ENCODE results near the gene ATP2B3. TPM values are rescaled to one million over a fixed set of nuclear protein-coding genes. Genes with fewer than 3 reads are reported as not detected.

The ATP2B3 gene
- polyA plus RNA-seq, 1 donor (not counting 4 experiments of a cell fraction or from before 2014, with no cell fraction given): not detected

DNA sequence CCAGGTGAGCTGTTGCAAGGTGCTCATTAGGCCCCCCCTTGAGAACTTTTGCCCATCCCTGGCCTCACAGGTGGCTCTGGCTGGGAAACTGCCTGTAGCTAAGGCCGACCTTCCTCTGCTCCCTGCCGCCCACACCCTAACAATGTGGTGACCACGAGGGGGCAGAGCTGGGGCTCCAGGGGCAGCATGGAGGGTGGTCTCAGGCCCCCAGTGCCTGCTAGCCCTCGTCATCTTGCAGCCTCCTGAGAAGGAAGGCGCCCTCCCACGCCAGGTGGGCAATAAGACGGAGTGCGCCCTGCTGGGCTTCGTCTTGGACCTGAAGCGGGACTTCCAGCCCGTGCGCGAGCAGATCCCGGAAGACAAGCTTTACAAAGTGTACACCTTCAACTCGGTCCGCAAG, 32.4 kb downstream of the ATP2B3 start:
- no peak overlapping the region for H3K9ac ChIP-seq (ENCODE audit: control insufficient read depth, extremely low read depth, insufficient read depth, low read length)
- H2AFZ ChIP-seq (ENCODE audit: control insufficient read depth, low read length): no peak overlapping the region
- no peak overlapping the region for H3K4me2 ChIP-seq (ENCODE audit: control insufficient read depth, extremely low read depth, insufficient read depth, low read depth, low read length)
- H3K4me1 ChIP-seq (ENCODE audit: control insufficient read depth, extremely low read depth, insufficient read depth, low read length): no peaks in the 10 kb centered on the region
- no peaks in the 10 kb centered on the region for H3K27me3 ChIP-seq (ENCODE audit: control insufficient read depth, extremely low read depth, insufficient read depth, low read length)
- FAIRE-seq: no peak
- H3K4me3 ChIP-seq (ENCODE audit: control insufficient read depth in 2 of 3, extremely low read depth in 1 of 3, insufficient read depth in 2 of 3, low read depth in 1 of 3, low read length in 3 of 3): no peak overlapping the region
- no peak for TF ChIP-seq EZH2 (IDR thresholded peaks at IDR 0.05; ENCODE audit: low read length)
- TF ChIP-seq, protein P1, sequence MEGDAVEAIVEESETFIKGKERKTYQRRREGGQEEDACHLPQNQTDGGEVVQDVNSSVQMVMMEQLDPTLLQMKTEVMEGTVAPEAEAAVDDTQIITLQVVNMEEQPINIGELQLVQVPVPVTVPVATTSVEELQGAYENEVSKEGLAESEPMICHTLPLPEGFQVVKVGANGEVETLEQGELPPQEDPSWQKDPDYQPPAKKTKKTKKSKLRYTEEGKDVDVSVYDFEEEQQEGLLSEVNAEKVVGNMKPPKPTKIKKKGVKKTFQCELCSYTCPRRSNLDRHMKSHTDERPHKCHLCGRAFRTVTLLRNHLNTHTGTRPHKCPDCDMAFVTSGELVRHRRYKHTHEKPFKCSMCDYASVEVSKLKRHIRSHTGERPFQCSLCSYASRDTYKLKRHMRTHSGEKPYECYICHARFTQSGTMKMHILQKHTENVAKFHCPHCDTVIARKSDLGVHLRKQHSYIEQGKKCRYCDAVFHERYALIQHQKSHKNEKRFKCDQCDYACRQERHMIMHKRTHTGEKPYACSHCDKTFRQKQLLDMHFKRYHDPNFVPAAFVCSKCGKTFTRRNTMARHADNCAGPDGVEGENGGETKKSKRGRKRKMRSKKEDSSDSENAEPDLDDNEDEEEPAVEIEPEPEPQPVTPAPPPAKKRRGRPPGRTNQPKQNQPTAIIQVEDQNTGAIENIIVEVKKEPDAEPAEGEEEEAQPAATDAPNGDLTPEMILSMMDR (optimal IDR thresholded peaks at IDR 0.05 in 1 of 3, IDR thresholded peaks at IDR 0.05 in 1 of 3, conservative IDR thresholded peaks at IDR 0.05 in 1 of 3; ENCODE audit: extremely low read depth in 1 of 3, insufficient read depth in 2 of 3, low read length in 3 of 3): no peak
- no peaks in the 10 kb centered on the region for H3K9me1 ChIP-seq (ENCODE audit: control insufficient read depth, extremely low read depth, insufficient read depth, low read length)
- dilution Hi-C loops (cut with MboI; ENCODE audit: extremely low pct_ligation_motif_present, low sequenced_read_pairs): no loop called here
- no peak overlapping the region for H3K27ac ChIP-seq (ENCODE audit: control insufficient read depth, insufficient read depth, low read length)
- no peaks in the 10 kb centered on the region for H3K79me2 ChIP-seq (ENCODE audit: control insufficient read depth, insufficient read depth, low read length)
- no peak for DNase-seq (ENCODE audit: low read depth, low spot score)
- H3K36me3 ChIP-seq (ENCODE audit: control insufficient read depth in 2 of 2, extremely low read depth in 1 of 2, insufficient read depth in 2 of 2, low read length in 2 of 2): no peaks in the 10 kb centered on the region
- H4K20me1 ChIP-seq (ENCODE audit: control insufficient read depth, extremely low read depth, insufficient read depth, low read length): no peaks in the 10 kb centered on the region
- H3K9me3 ChIP-seq (ENCODE audit: control insufficient read depth, low read depth, low read length): no peaks in the 10 kb centered on the region

- dilution Hi-C loops (cut with MboI; ENCODE audit: extremely low pct_ligation_motif_present, low sequenced_read_pairs): no loop called here
- no peak overlapping the region for H3K4me2 ChIP-seq (ENCODE audit: control insufficient read depth, extremely low read depth, insufficient read depth, low read depth, low read length)
- H2AFZ ChIP-seq (ENCODE audit: control insufficient read depth, low read length): no peak overlapping the region
- no peaks in the 10 kb centered on the region for H3K9me1 ChIP-seq (ENCODE audit: control insufficient read depth, extremely low read depth, insufficient read depth, low read length)
- no peaks in the 10 kb centered on the region for H3K79me2 ChIP-seq (ENCODE audit: control insufficient read depth, insufficient read depth, low read length)
- H3K9ac ChIP-seq (ENCODE audit: control insufficient read depth, extremely low read depth, insufficient read depth, low read length): no peak overlapping the region
- H3K9me3 ChIP-seq (ENCODE audit: control insufficient read depth, low read depth, low read length): no peaks in the 10 kb centered on the region
- peaks cover 4% of the 10 kb centered on the region for H3K27me3 ChIP-seq (ENCODE audit: control insufficient read depth, extremely low read depth, insufficient read depth, low read length)
- FAIRE-seq (no peak), DNase-seq (ENCODE audit: low read depth, low spot score) (no peak)
- no peaks in the 10 kb centered on the region for H3K36me3 ChIP-seq (ENCODE audit: control insufficient read depth in 2 of 2, extremely low read depth in 1 of 2, insufficient read depth in 2 of 2, low read length in 2 of 2)
- H3K27ac ChIP-seq (ENCODE audit: control insufficient read depth, insufficient read depth, low read length): no peak overlapping the region
- no peak for TF ChIP-seq EZH2 (IDR thresholded peaks at IDR 0.05; ENCODE audit: low read length)
- TF ChIP-seq, protein P1 (optimal IDR thresholded peaks at IDR 0.05 in 1 of 3, IDR thresholded peaks at IDR 0.05 in 1 of 3, conservative IDR thresholded peaks at IDR 0.05 in 1 of 3; ENCODE audit: extremely low read depth in 1 of 3, insufficient read depth in 2 of 3, low read length in 3 of 3): no peak
- no peak overlapping the region for H3K4me3 ChIP-seq (ENCODE audit: control insufficient read depth in 2 of 3, extremely low read depth in 1 of 3, insufficient read depth in 2 of 3, low read depth in 1 of 3, low read length in 3 of 3)
- H3K4me1 ChIP-seq (ENCODE audit: control insufficient read depth, extremely low read depth, insufficient read depth, low read length): no peaks in the 10 kb centered on the region
- H4K20me1 ChIP-seq (ENCODE audit: control insufficient read depth, extremely low read depth, insufficient read depth, low read length): no peaks in the 10 kb centered on the region
These were observed 33.7 kb downstream of the ATP2B3 start for GRCh38 chrX:153551135-153551534.

All from keratinocyte (primary cell).